ENCODE measurements around the gene EHBP1L1.
A peak's percentile ranks its signal among the peaks of the same experiment; 100 is the strongest.

EHBP1L1 gene

GRCh38 chr11:65609665-65610064 lies 33.8 kb downstream of the EHBP1L1 start:
- Mint-ChIP-seq H3K9me3 (no peaks in the 10 kb centered on the region), H3K4me3 (no peak overlapping the region), H3K36me3 (peaks cover 2% of the 10 kb centered on the region), H3K4me1 (peaks cover 44% of the 10 kb centered on the region), H3K27me3 (no peaks in the 10 kb centered on the region), H3K27ac (peak overlapping the region; percentile 89)

- no peaks in the 10 kb centered on the region for H3K9me3 Mint-ChIP-seq
- H3K4me1 Mint-ChIP-seq, result peaks cover 44% of the 10 kb centered on the region
- peak overlapping the region; percentile 24 for H3K4me3 Mint-ChIP-seq
- H3K27me3 Mint-ChIP-seq, result no peaks in the 10 kb centered on the region
- H3K36me3 Mint-ChIP-seq, result peaks cover 2% of the 10 kb centered on the region
- peak overlapping the region; percentile 89 for H3K27ac Mint-ChIP-seq
Observed at GRCh38 chr11:65610404-65610803, 34.6 kb downstream of the EHBP1L1 start.

- H3K4me1 Mint-ChIP-seq, result peaks cover 44% of the 10 kb centered on the region
- no peak overlapping the region for H3K27ac Mint-ChIP-seq
- no peaks in the 10 kb centered on the region for H3K9me3 Mint-ChIP-seq
- peaks cover 2% of the 10 kb centered on the region for H3K36me3 Mint-ChIP-seq
- peak overlapping the region; percentile 92 for H3K4me3 Mint-ChIP-seq
- H3K27me3 Mint-ChIP-seq, result no peaks in the 10 kb centered on the region
Observed at GRCh38 chr11:65611028-65611757, 35.3 kb downstream of the EHBP1L1 start.

- Mint-ChIP-seq H3K4me1 (peaks cover 50% of the 10 kb centered on the region), H3K9me3 (no peaks in the 10 kb centered on the region), H3K27ac (peak overlapping the region; percentile 94), H3K36me3 (peaks cover 6% of the 10 kb centered on the region), H3K27me3 (no peaks in the 10 kb centered on the region), H3K4me3 (peak overlapping the region; percentile 92)
Observed at GRCh38 chr11:65611758-65612603, 36.1 kb downstream of the EHBP1L1 start.

- no peaks in the 10 kb centered on the region for H3K9me3 Mint-ChIP-seq
- peaks cover 55% of the 10 kb centered on the region for H3K4me1 Mint-ChIP-seq
- no peaks in the 10 kb centered on the region for H3K27me3 Mint-ChIP-seq
- peak overlapping the region; percentile 92 for H3K4me3 Mint-ChIP-seq
- peak overlapping the region; percentile 94 for H3K27ac Mint-ChIP-seq
- peaks cover 6% of the 10 kb centered on the region for H3K36me3 Mint-ChIP-seq
Observed at GRCh38 chr11:65612691-65613090, 36.8 kb downstream of the EHBP1L1 start.

- H3K9me3 Mint-ChIP-seq, result no peaks in the 10 kb centered on the region
- H3K4me3 Mint-ChIP-seq, result peak overlapping the region; percentile 92
- peaks cover 6% of the 10 kb centered on the region for H3K36me3 Mint-ChIP-seq
- H3K27ac Mint-ChIP-seq, result no peak overlapping the region
- H3K4me1 Mint-ChIP-seq, result peaks cover 57% of the 10 kb centered on the region
- H3K27me3 Mint-ChIP-seq, result no peaks in the 10 kb centered on the region
Observed at GRCh38 chr11:65613091-65613928, 37.5 kb downstream of the EHBP1L1 start.

- H3K27me3 Mint-ChIP-seq, result no peaks in the 10 kb centered on the region
- no peaks in the 10 kb centered on the region for H3K9me3 Mint-ChIP-seq
- peaks cover 42% of the 10 kb centered on the region for H3K4me1 Mint-ChIP-seq
- peaks cover 6% of the 10 kb centered on the region for H3K36me3 Mint-ChIP-seq
- H3K4me3 Mint-ChIP-seq, result peak within 1 kb of the TSS; percentile 95
- H3K27ac Mint-ChIP-seq, result peak within 1 kb of the TSS; percentile 88
Observed at GRCh38 chr11:65615229-65615949, 39.5 kb downstream of the EHBP1L1 start, which contains the start of gene PCNX3. TSS of gene PCNX3 (plus strand) at chr11:65615776. CDS start at chr11:65616312, 536 bp downstream.

GRCh38 chr11:65615950-65616574 lies 40.2 kb downstream of the EHBP1L1 start:
- Mint-ChIP-seq H3K4me1 (peaks cover 36% of the 10 kb centered on the region), H3K4me3 (peak overlapping the region; percentile 95), H3K9me3 (no peaks in the 10 kb centered on the region), H3K36me3 (peaks cover 6% of the 10 kb centered on the region), H3K27ac (peak overlapping the region; percentile 88), H3K27me3 (no peaks in the 10 kb centered on the region)

GRCh38 chr11:65616575-65617001 lies 40.7 kb downstream of the EHBP1L1 start:
- Mint-ChIP-seq H3K36me3 (peaks cover 6% of the 10 kb centered on the region), H3K9me3 (no peaks in the 10 kb centered on the region), H3K4me1 (peaks cover 31% of the 10 kb centered on the region), H3K27me3 (no peaks in the 10 kb centered on the region), H3K27ac (peak overlapping the region; percentile 88), H3K4me3 (peak overlapping the region; percentile 95)

GRCh38 chr11:65617136-65617850 lies 41.4 kb downstream of the EHBP1L1 start:
- peak overlapping the region; percentile 88 for H3K27ac Mint-ChIP-seq
- H3K36me3 Mint-ChIP-seq, result peaks cover 6% of the 10 kb centered on the region

GRCh38 chr11:65617990-65618751 lies 42.3 kb downstream of the EHBP1L1 start:
- Mint-ChIP-seq H3K4me1 (peaks cover 22% of the 10 kb centered on the region), H3K4me3 (no peak overlapping the region), H3K27ac (no peak overlapping the region), H3K36me3 (peaks cover 8% of the 10 kb centered on the region), H3K9me3 (no peaks in the 10 kb centered on the region), H3K27me3 (no peaks in the 10 kb centered on the region)

More at GRCh38 chr11:65617136-65617850, 41.4 kb downstream of the EHBP1L1 start:
- Mint-ChIP-seq H3K9me3 (no peaks in the 10 kb centered on the region), H3K27me3 (no peaks in the 10 kb centered on the region), H3K4me1 (peaks cover 26% of the 10 kb centered on the region), H3K4me3 (peak overlapping the region; percentile 95)

GRCh38 chr11:65618763-65619162 lies 42.9 kb downstream of the EHBP1L1 start:
- peaks cover 8% of the 10 kb centered on the region for H3K36me3 Mint-ChIP-seq
- H3K27me3 Mint-ChIP-seq, result no peaks in the 10 kb centered on the region
- no peak overlapping the region for H3K27ac Mint-ChIP-seq
- H3K4me3 Mint-ChIP-seq, result no peak overlapping the region
- peaks cover 20% of the 10 kb centered on the region for H3K4me1 Mint-ChIP-seq
- no peaks in the 10 kb centered on the region for H3K9me3 Mint-ChIP-seq

- no peaks in the 10 kb centered on the region for H3K27me3 Mint-ChIP-seq
- H3K36me3 Mint-ChIP-seq, result peaks cover 8% of the 10 kb centered on the region
- H3K9me3 Mint-ChIP-seq, result no peaks in the 10 kb centered on the region
- H3K4me3 Mint-ChIP-seq, result no peak overlapping the region
- peaks cover 20% of the 10 kb centered on the region for H3K4me1 Mint-ChIP-seq
- no peak overlapping the region for H3K27ac Mint-ChIP-seq
Observed at GRCh38 chr11:65619281-65619928, 43.6 kb downstream of the EHBP1L1 start.

All from activated naive CD4-positive, alpha-beta T cell treated with anti-CD3 and anti-CD28 coated beads, Interleukin-2, amount 50 U/mL, for 24 hours (primary cell).